K562 (cell line): ENCODE results near the gene GCK. TPM values are rescaled to one million over a fixed set of nuclear protein-coding genes. Genes with fewer than 3 reads are reported as not detected.

ENCODE experiments used
- CBX1 ChIP-seq: sonication (generic); IDR thresholded peaks from 2 replicates; pipeline ENCODE4 v1.6.1; 2016; ENCODE audit warnings: antibody characterized with exemption, low read depth, mild to moderate bottlenecking
- ELF1 ChIP-seq: fragments of 200-800 bp; sonication (Bioruptor generic); IDR thresholded peaks from 2 replicates; pipeline ENCODE4 v1.6.1; 2016; ENCODE audit warnings: missing genetic modification characterization, missing compliant biosample characterization
- FOXA1 ChIP-seq: fragments of 450-650 bp; IDR thresholded peaks from 2 replicates; pipeline ENCODE4 v1.6.1; 2016; ENCODE audit warnings: mild to moderate bottlenecking, borderline replicate concordance
- MAFF ChIP-seq: IDR thresholded peaks from 2 replicates; pipeline ENCODE4 v1.6.1; 2012; ENCODE audit warnings: low read length, improper control_type of control experiment
- MTA3 ChIP-seq: fragments of 450-650 bp; formaldehyde crosslinking; IDR thresholded peaks from 2 replicates; pipeline ENCODE4 v1.6.1; 2017; ENCODE audit warnings: mild to moderate bottlenecking, borderline replicate concordance
- PPARD ChIP-seq: fragments of 250-450 bp; sonication (Bioruptor Pico); IDR thresholded peaks from 2 replicates; pipeline ENCODE4 v1.8.0; 2022; ENCODE audit warnings: inconsistent platforms, mild to moderate bottlenecking, moderate library complexity
- RAD51 ChIP-seq: fragments of 450-650 bp; IDR thresholded peaks from 2 replicates; pipeline ENCODE4 v1.7.1; 2016; ENCODE audit warnings: low read depth, mild to moderate bottlenecking, borderline replicate concordance
- SIN3A ChIP-seq, 2 experiments: fragments of 150-350 bp in 1 of 2; IDR thresholded peaks; 2 replicates each; pipeline ENCODE4 v1.6.1; 2011 to 2016; ENCODE audit warnings: borderline replicate concordance in 2 of 2, low read depth in 2 of 2, low read length in 2 of 2, mild to moderate bottlenecking in 2 of 2, moderate library complexity in 2 of 2; ENCODE audit not compliant: control insufficient read depth in 1 of 2
- SMARCC2 ChIP-seq: fragments of 450-650 bp; IDR thresholded peaks from 2 replicates; pipeline ENCODE4 v1.6.1; 2017; ENCODE audit warnings: antibody characterized with exemption, moderate library complexity, mild to moderate bottlenecking, low read depth
- SOX6 ChIP-seq: fragments of 450-650 bp; IDR thresholded peaks from 2 replicates; pipeline ENCODE4 v1.6.1; 2014; ENCODE audit warnings: mild to moderate bottlenecking
- SP1 ChIP-seq: sonication (generic); formaldehyde crosslinking; IDR thresholded peaks from 2 replicates; pipeline ENCODE4 v1.8.1; 2022; ENCODE audit warnings: mild to moderate bottlenecking, missing genetic modification reagents
- STAG1 ChIP-seq: sonication (generic); formaldehyde crosslinking; IDR thresholded peaks from 2 replicates; pipeline ENCODE4 v1.5.0; 2020; ENCODE audit warnings: missing genetic modification reagents, borderline replicate concordance
- TCF7L2 ChIP-seq: fragments of 150-350 bp; IDR thresholded peaks from 2 replicates; pipeline ENCODE4 v1.6.1; 2016; ENCODE audit warnings: low read depth, mild to moderate bottlenecking, low read length, moderate library complexity
- TEAD1 ChIP-seq, 2 experiments: fragments of 450-650 bp in 1 of 2; sonication (generic) in 1 of 2; formaldehyde crosslinking; IDR thresholded peaks; 2 replicates each; pipeline versions ENCODE4 v1.4.0 to v1.8.0; 2020 to 2022; ENCODE audit warnings: mild to moderate bottlenecking in 2 of 2, missing genetic modification reagents in 1 of 2
- ZBED1 ChIP-seq: IDR thresholded peaks from 2 replicates; pipeline ENCODE4 v1.6.1; 2014
- ZNF274 ChIP-seq: IDR thresholded peaks from 2 replicates; pipeline ENCODE4 v1.6.1; 2011; ENCODE audit warnings: low read depth, mild to moderate bottlenecking, low read length, moderate library complexity, borderline replicate concordance
- ZNF3 ChIP-seq: fragments of 250-450 bp; sonication (Bioruptor Pico); IDR thresholded peaks from 2 replicates; pipeline ENCODE4 v1.5.0; 2021; ENCODE audit warnings: mild to moderate bottlenecking, moderate library complexity
- ZNF707 ChIP-seq: fragments of 250-450 bp; sonication (Bioruptor Pico); conservative IDR thresholded peaks from 2 replicates; pipeline ENCODE4 v1.8.0; 2022; ENCODE audit warnings: inconsistent platforms, mild to moderate bottlenecking, moderate library complexity
- ZNF77 ChIP-seq: fragments of 250-450 bp; sonication (Bioruptor Pico); IDR thresholded peaks from 2 replicates; pipeline ENCODE4 v1.5.0; 2020
- polyA plus RNA-seq, 8 experiments: library from polyadenylated mRNA; depleted of rRNA in 4 of 8; stranded (reverse) in 5 of 8; unstranded in 3 of 8; fragments of >200 nt; fragmentation: Nextera tagmentation in 2 of 8; fragmentation: Illumina TruSeq in 1 of 8; extraction: Ambion mirVana in 2 of 8; extraction: Trizol in 1 of 8; gene quantifications; 2 replicates each; pipeline versions ENCODE4 v1.2.1 to v1.2.3, GENCODE V29; 2011 to 2014; ENCODE audit warnings: inconsistent platforms in 1 of 8, missing spikeins in 1 of 8
- total RNA-seq, 7 experiments: library from RNA; depleted of rRNA in 6 of 7; stranded (reverse); fragments of >200 nt in 6 of 7; fragmentation: Illumina TruSeq in 2 of 7; extraction: Trizol in 2 of 7; gene quantifications; 2 replicates each; pipeline versions ENCODE4 v1.2.1 to v1.2.3, GENCODE V29; 2011 to 2021; ENCODE audit warnings: low replicate concordance in 1 of 7
- TF ChIP-seq, protein P1 (sequence below): sonication (generic); formaldehyde crosslinking; IDR thresholded peaks from 2 replicates; pipeline ENCODE4 v1.8.0; 2022; ENCODE audit warnings: mild to moderate bottlenecking, missing genetic modification reagents, borderline replicate concordance
- TF ChIP-seq, protein P2 (sequence below): fragments of 250-450 bp; sonication (Bioruptor Pico); IDR thresholded peaks from 2 replicates; pipeline ENCODE4 v1.5.0; 2021
- TF ChIP-seq, protein P3 (sequence below): IDR thresholded peaks from 3 replicates; pipeline ENCODE4 v1.6.1; 2011; ENCODE audit warnings: borderline replicate concordance, mild to moderate bottlenecking; ENCODE audit not compliant: insufficient read length, insufficient read depth

Gene GCK
- total and polyA plus RNA-seq, 9 of the 15 experiments (the other 6 are each of a cell fraction or from before 2014, with no cell fraction given): 0.11 to 0.55 (median 0.16) TPM; not detected in 3

DNA sequence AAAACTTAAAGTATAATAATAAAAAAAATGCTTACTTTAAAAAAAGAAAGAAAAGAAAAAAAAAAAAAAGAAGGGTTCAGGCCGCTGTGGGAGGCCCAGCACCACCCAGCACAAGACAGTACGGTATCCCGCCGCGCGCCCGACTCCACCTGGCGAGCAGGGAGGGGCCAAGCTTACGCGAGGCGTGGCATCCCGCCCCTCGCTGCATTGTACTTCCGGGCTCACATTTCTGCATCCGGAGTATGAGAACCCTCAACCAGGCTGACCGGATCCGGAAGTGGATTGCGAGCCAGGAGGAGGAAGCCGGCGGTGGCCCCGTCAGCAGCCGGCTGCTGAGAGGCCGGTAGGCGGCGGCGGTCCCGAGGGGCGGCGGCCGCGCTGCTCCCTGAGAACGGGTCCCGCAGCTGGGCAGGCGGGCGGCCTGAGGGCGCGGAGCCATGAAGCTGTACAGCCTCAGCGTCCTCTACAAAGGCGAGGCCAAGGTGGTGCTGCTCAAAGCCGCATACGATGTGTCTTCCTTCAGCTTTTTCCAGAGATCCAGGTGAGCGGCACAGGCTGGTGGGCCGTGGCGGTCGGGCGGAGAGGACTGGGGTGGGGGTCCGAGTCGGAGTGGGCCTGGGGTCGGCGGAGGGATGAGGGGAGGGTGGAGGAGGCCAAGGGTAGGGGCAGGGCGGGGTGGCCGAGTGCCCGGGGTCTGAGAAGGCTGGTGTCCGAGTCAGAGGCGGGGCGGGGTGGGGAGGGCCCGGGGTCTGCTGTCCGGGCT lies 11.6 kb upstream of the GCK start, which contains the start of gene YKT6 (continued):
- TF ChIP-seq SIN3A (IDR thresholded peaks at IDR 0.05; ENCODE audit: borderline replicate concordance in 2 of 2, control insufficient read depth in 1 of 2, low read depth in 2 of 2, low read length in 2 of 2) (peak; percentile 90 to 97), RAD51 (no peak), SMARCC2 (no peak), ZBED1 (no peak), ZNF707 (CRISPR knock-in tag) (no peak), TEAD1 (CRISPR knock-in tag; IDR thresholded peaks at IDR 0.05) (no peak), MTA3 (peak; percentile 67; the same call in 1 of the 2 replicates), ZNF77 (CRISPR knock-in tag) (no peak), ZNF3 (CRISPR knock-in tag) (no peak), SOX6 (peak; percentile 42; the same call in 1 of the 2 replicates), PPARD (CRISPR knock-in tag) (no peak), MAFF (no peak), CBX1 (0 out of 2 replicates have a peak, but pooled peaks have one; percentile 70), ELF1 (peak; percentile 96), SP1 (CRISPR knock-in tag) (peak; percentile 86), ZNF274 (no peak), STAG1 (CRISPR knock-in tag) (no peak), FOXA1 (no peak), TCF7L2 (no peak)
- TF ChIP-seq, protein P1, sequence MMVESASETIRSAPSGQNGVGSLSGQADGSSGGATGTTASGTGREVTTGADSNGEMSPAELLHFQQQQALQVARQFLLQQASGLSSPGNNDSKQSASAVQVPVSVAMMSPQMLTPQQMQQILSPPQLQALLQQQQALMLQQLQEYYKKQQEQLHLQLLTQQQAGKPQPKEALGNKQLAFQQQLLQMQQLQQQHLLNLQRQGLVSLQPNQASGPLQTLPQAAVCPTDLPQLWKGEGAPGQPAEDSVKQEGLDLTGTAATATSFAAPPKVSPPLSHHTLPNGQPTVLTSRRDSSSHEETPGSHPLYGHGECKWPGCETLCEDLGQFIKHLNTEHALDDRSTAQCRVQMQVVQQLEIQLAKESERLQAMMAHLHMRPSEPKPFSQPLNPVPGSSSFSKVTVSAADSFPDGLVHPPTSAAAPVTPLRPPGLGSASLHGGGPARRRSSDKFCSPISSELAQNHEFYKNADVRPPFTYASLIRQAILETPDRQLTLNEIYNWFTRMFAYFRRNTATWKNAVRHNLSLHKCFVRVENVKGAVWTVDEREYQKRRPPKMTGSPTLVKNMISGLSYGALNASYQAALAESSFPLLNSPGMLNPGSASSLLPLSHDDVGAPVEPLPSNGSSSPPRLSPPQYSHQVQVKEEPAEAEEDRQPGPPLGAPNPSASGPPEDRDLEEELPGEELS: no peak
- TF ChIP-seq, protein P2, sequence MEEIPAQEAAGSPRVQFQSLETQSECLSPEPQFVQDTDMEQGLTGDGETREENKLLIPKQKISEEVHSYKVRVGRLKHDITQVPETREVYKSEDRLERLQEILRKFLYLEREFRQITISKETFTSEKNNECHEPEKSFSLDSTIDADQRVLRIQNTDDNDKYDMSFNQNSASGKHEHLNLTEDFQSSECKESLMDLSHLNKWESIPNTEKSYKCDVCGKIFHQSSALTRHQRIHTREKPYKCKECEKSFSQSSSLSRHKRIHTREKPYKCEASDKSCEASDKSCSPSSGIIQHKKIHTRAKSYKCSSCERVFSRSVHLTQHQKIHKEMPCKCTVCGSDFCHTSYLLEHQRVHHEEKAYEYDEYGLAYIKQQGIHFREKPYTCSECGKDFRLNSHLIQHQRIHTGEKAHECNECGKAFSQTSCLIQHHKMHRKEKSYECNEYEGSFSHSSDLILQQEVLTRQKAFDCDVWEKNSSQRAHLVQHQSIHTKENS (CRISPR knock-in tag): no peak
- TF ChIP-seq, protein P3, sequence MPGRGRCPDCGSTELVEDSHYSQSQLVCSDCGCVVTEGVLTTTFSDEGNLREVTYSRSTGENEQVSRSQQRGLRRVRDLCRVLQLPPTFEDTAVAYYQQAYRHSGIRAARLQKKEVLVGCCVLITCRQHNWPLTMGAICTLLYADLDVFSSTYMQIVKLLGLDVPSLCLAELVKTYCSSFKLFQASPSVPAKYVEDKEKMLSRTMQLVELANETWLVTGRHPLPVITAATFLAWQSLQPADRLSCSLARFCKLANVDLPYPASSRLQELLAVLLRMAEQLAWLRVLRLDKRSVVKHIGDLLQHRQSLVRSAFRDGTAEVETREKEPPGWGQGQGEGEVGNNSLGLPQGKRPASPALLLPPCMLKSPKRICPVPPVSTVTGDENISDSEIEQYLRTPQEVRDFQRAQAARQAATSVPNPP: no peak
